GM10266 (cell line): ENCODE measurements around the gene TJAP1.
"Not testable (repeated sequence)": the region's sequence is repeated elsewhere in the genome, so short reads cannot be mapped to it uniquely, and the experiment has no call there.

ENCODE experiments used
- DNase-seq: peaks from one replicate; pipeline ENCODE4 v3.0.0; 2012; ENCODE audit errors: extremely low spot score
- CTCF ChIP-seq: IDR thresholded peaks from 2 replicates; pipeline ENCODE4 v1.5.1; 2012; ENCODE audit warnings: mild to moderate bottlenecking, low read depth; ENCODE audit not compliant: control insufficient read depth, insufficient read depth; ENCODE audit errors: missing control alignments

The TJAP1 gene

GRCh38 chr6:43496370-43497128 is 19.2 kb downstream of the TJAP1 start:
- DNase-seq, result no peak

GRCh38 chr6:43497129-43497396 is 19.7 kb downstream of the TJAP1 start:
- no peak for DNase-seq

More at GRCh38 chr6:43496370-43497128, 19.2 kb downstream of the TJAP1 start:
- peak; percentile 62 for TF ChIP-seq CTCF

GRCh38 chr6:43497689-43498088 is 20.3 kb downstream of the TJAP1 start:
- TF ChIP-seq CTCF, result no peak
- DNase-seq, result no peak

More at GRCh38 chr6:43497129-43497396, 19.7 kb downstream of the TJAP1 start:
- TF ChIP-seq CTCF, result no peak

- DNase-seq, result not testable (repeated sequence)
Measured at GRCh38 chr6:43498291-43498690, 20.9 kb downstream of the TJAP1 start.

GRCh38 chr6:43499028-43499815 is 21.9 kb downstream of the TJAP1 start:
- no peak for TF ChIP-seq CTCF
- no peak for DNase-seq

GRCh38 chr6:43500921-43501320 is 23.6 kb downstream of the TJAP1 start:
- no peak for TF ChIP-seq CTCF
- no peak for DNase-seq

GRCh38 chr6:43502666-43503065 is 25.3 kb downstream of the TJAP1 start:
- TF ChIP-seq CTCF, result no peak
- no peak for DNase-seq
